Measurements from ENCODE around the gene PLPPR5. TPM values are rescaled to one million over a fixed set of nuclear protein-coding genes. Genes with fewer than 3 reads are reported as not detected.

Gene PLPPR5
- total RNA-seq, 4 donors from 2014 or later, result 0.12 to 0.13 TPM; not detected in 2

GRCh38 chr1:98975113-98975512 lies 29.5 kb downstream of the PLPPR5 start:
- Histone ChIP-seq H3K9me3 (no peaks in the 10 kb centered on the region), H3K27me3 (no peaks in the 10 kb centered on the region), H3K36me3 (no peaks in the 10 kb centered on the region), H3K4me3 (no peak overlapping the region), H3K27ac (no peak overlapping the region), H3K4me1 (no peaks in the 10 kb centered on the region)
- TF ChIP-seq POLR2A (IDR thresholded peaks at IDR 0.05), result no peak
- no peak for TF ChIP-seq EP300 (IDR thresholded peaks at IDR 0.05)
- no peak for TF ChIP-seq POLR2AphosphoS5 (IDR thresholded peaks at IDR 0.05)
- TF ChIP-seq CTCF (IDR thresholded peaks at IDR 0.05), result no peak
- WGBS, 2 donors (ENCODE audit: low coverage in 1 of 2), result 75 to 79% methylated on average over 3 to 5 of the region's 5 CpGs
- ATAC-seq, result no peak

GRCh38 chr1:98969798-98970490 lies 34.7 kb downstream of the PLPPR5 start:
- Histone ChIP-seq H3K4me3 (no peak overlapping the region), H3K36me3 (no peaks in the 10 kb centered on the region), H3K9me3 (no peaks in the 10 kb centered on the region), H3K27ac (no peak overlapping the region), H3K27me3 (peaks cover 8% of the 10 kb centered on the region), H3K4me1 (no peaks in the 10 kb centered on the region)
- TF ChIP-seq POLR2AphosphoS5 (IDR thresholded peaks at IDR 0.05), result no peak
- TF ChIP-seq CTCF (IDR thresholded peaks at IDR 0.05), result no peak
- TF ChIP-seq EP300 (IDR thresholded peaks at IDR 0.05), result no peak
- TF ChIP-seq POLR2A (IDR thresholded peaks at IDR 0.05), result no peak
- ATAC-seq, result no peak
- 23 to 27% methylated on average over 1 of the region's 1 CpG for WGBS, 2 donors (ENCODE audit: low coverage in 1 of 2)

GRCh38 chr1:98967122-98967521 lies 37.5 kb downstream of the PLPPR5 start:
- Histone ChIP-seq H3K9me3 (no peaks in the 10 kb centered on the region), H3K36me3 (no peaks in the 10 kb centered on the region), H3K27me3 (peaks cover 15% of the 10 kb centered on the region), H3K4me3 (no peak overlapping the region), H3K27ac (no peak overlapping the region), H3K4me1 (no peaks in the 10 kb centered on the region)
- WGBS, 2 donors (ENCODE audit: low coverage in 1 of 2), result 92 to 100% methylated on average over 1 of the region's 1 CpG
- no peak for TF ChIP-seq EP300 (IDR thresholded peaks at IDR 0.05)
- TF ChIP-seq CTCF (IDR thresholded peaks at IDR 0.05), result no peak
- TF ChIP-seq POLR2A (IDR thresholded peaks at IDR 0.05), result no peak
- no peak for TF ChIP-seq POLR2AphosphoS5 (IDR thresholded peaks at IDR 0.05)
- no peak for ATAC-seq

- TF ChIP-seq POLR2AphosphoS5 (IDR thresholded peaks at IDR 0.05) (no peak), EP300 (IDR thresholded peaks at IDR 0.05) (no peak), CTCF (IDR thresholded peaks at IDR 0.05) (no peak), POLR2A (IDR thresholded peaks at IDR 0.05) (no peak)
- no peaks in the 10 kb centered on the region for H3K36me3 ChIP-seq
- no peaks in the 10 kb centered on the region for H3K4me1 ChIP-seq
- WGBS, 2 donors (ENCODE audit: low coverage in 1 of 2), result 72 to 93% methylated on average over 3 of the region's 3 CpGs
- ATAC-seq, result no peak
- no peak overlapping the region for H3K27ac ChIP-seq
- H3K9me3 ChIP-seq, result no peaks in the 10 kb centered on the region
- peaks cover 15% of the 10 kb centered on the region for H3K27me3 ChIP-seq
- no peak overlapping the region for H3K4me3 ChIP-seq
These were observed 39.3 kb downstream of the PLPPR5 start for GRCh38 chr1:98965394-98965793.

- no peak for ATAC-seq
These were observed 40.5 kb downstream of the PLPPR5 start for GRCh38 chr1:98964198-98964597.

More at GRCh38 chr1:98964198-98964597, 40.5 kb downstream of the PLPPR5 start:
- Histone ChIP-seq H3K9me3 (no peaks in the 10 kb centered on the region), H3K4me1 (no peaks in the 10 kb centered on the region), H3K4me3 (no peak overlapping the region), H3K36me3 (no peaks in the 10 kb centered on the region), H3K27ac (no peak overlapping the region), H3K27me3 (peaks cover 15% of the 10 kb centered on the region)
- WGBS, 2 donors (ENCODE audit: low coverage in 1 of 2), result 4 to 21% methylated on average over 3 to 4 of the region's 4 CpGs
- TF ChIP-seq POLR2A (IDR thresholded peaks at IDR 0.05) (no peak), POLR2AphosphoS5 (IDR thresholded peaks at IDR 0.05) (no peak), CTCF (IDR thresholded peaks at IDR 0.05) (no peak), EP300 (IDR thresholded peaks at IDR 0.05) (no peak)

Data from gastroesophageal sphincter (tissue), 4 donors.